GM18858 (cell line): Measurements from ENCODE around the gene LCN2.

Source experiments
- ATAC-seq: cut with Tn5 transposase; IDR thresholded peaks from one replicate; pipeline ENCODE4 v1.9.1; 2021; ENCODE audit not compliant: unreplicated experiment

Gene LCN2

DNA sequence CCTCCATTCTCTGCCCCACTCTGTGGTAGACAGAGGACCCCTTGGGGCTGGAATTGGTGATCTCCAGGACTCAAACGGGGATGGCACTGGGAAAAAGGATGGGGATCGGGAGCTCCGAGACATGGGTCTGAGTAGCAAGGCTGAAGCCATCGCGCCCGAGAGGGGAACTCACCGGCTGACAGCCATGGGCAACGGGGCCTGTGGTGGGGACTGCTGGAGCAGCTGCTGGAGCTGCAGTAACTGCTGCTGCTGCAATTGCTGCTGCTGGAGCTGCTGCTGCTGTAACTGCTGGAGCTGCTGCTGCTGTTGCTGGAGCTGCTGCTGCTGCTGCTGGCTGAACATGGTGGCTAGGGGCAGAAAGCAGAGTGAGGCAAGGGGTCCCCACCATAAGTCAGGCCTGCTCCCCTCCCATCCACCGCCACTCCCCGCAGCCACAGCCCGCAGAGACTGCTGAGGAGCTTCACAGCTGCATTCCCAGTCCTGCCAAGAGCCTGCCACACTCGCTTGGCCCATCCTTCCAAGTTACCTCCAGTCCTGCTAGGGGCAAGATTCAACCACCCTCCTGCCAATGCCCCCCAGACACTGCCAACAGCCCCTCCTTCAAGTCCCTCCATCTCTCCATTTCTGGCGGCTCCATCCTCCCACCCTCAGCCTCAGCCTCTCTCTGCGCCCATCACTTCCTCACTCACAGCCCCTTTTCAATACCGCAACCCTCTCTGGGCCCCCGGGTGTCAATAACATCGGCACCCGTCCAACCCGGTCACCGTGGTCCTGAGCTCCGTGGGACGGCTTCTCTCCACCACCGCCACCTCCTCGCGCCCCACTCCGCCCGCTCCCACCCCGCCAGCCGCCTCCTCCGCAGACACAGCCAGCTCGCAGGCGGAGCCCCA lies 41.5 kb downstream of the LCN2 start:
- no peak for ATAC-seq

GRCh38 chr9:128191406-128192046 lies 42.3 kb downstream of the LCN2 start, which contains the start of gene CIZ1:
CIZ1 (minus strand) TSS chr9:128191572; CDS start chr9:128190857, 715 bp downstream.
- peak; percentile 55 for ATAC-seq

DNA sequence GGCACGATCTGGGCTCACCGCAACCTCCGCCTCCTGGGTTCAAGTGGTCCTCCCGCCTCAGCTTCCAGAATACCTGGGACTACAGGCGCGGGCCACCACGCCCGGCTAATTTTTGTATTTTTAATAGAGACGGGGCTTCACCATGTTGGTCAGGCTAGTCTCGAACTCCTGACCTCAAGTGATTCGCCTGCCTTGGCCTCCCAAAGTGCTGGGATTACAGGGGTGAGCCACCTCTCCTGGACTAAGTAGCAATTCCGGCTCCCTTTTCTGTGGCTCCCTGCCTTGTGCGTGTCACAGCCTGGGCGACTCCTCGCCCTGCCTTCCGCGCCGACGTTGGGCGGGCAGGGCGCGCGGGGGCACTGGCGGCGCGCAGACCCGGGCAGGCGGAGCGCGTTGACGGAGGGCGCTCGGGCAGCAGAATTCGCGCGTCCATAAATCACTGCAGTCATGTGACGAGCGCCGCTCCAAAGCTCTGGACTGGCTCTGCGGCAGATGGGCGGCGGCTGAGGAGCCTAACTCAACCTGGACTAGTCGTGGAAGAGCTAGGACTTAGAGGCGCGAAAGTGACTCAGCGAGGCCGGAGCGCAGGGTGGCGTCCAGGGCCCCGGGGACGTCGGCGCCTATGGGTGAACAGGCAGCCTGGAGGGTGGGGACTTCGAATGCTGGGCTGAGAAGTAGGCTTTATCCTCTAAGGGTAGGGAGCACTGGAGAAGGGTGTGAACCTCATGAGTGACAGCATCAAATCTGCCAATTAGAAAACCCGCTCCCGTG lies 43.5 kb downstream of the LCN2 start:
- ATAC-seq = no peak

GRCh38 chr9:128193469-128194096 lies 44.3 kb downstream of the LCN2 start:
- no peak for ATAC-seq

GRCh38 chr9:128201441-128202369 lies 52.5 kb downstream of the LCN2 start:
- ATAC-seq = no peak

GRCh38 chr9:128202648-128203023 lies 53.4 kb downstream of the LCN2 start:
- ATAC-seq = no peak
